IMR-90 (cell line): ENCODE measurements around the gene GCSH. TPM values are rescaled to one million over a fixed set of nuclear protein-coding genes. Genes with fewer than 3 reads are reported as not detected.

ENCODE experiments used
- ATAC-seq: fragments of 200-7000 bp; cut with Tn5 transposase; 2 replicates; pipeline ENCODE4 v1.9.1; 2020; ENCODE audit warnings: low read depth, mild to moderate bottlenecking, moderate library complexity
- BruUV-seq: library from RNA; stranded (reverse); fragments of 400-500 nt; replicated peaks from 2 replicates; lab custom pipeline; 2021; lab: Mats Ljungman, UMichigan
- CTCF ChIA-PET: fragments of 300-600 bp; formaldehyde crosslinking; extraction: SDS; loops from one replicate; lab custom pipeline; 2021; ENCODE audit warnings: antibody characterized with exemption; lab: Yijun Ruan, JAX
- POLR2A ChIA-PET: fragments of 300-600 bp; sonication (Branson Sonifier 250); formaldehyde crosslinking; loops from one replicate; lab custom pipeline; 2022; ENCODE audit warnings: antibody characterized with exemption; ENCODE audit not compliant: unreplicated experiment; lab: Charles Lee
- DNase-seq: peaks from one replicate; pipeline ENCODE4 v3.0.0; 2013
- H2AFZ ChIP-seq: replicated peaks from 2 replicates; pipeline ENCODE3; 2013; ENCODE audit warnings: low read length, mild to moderate bottlenecking; ENCODE audit not compliant: poor library complexity
- H2AK5ac ChIP-seq: 2 replicates; pipeline ENCODE4 v1.6.1; 2013; ENCODE audit warnings: low read depth, low read length, inconsistent platforms
- H2AK9ac ChIP-seq: replicated peaks from 2 replicates; pipeline ENCODE3; 2013; ENCODE audit warnings: mild to moderate bottlenecking, low read depth, low read length, moderate library complexity; ENCODE audit not compliant: poor library complexity
- H2BK120ac ChIP-seq: 2 replicates; pipeline ENCODE4 v1.6.1; 2013; ENCODE audit warnings: low read depth, low read length, inconsistent platforms
- H2BK15ac ChIP-seq: 3 replicates; pipeline ENCODE4 v1.6.1; 2013; ENCODE audit warnings: low read depth, low read length, inconsistent platforms
- H2BK20ac ChIP-seq: 2 replicates; pipeline ENCODE4 v1.6.1; 2013; ENCODE audit warnings: low read depth, mild to moderate bottlenecking, inconsistent platforms, low read length, moderate library complexity
- H2BK5ac ChIP-seq: 2 replicates; pipeline ENCODE4 v1.6.1; 2013; ENCODE audit warnings: mild to moderate bottlenecking, low read depth, low read length, inconsistent platforms; ENCODE audit not compliant: poor library complexity, severe bottlenecking
- H3K14ac ChIP-seq: replicated peaks from 2 replicates; pipeline ENCODE4 v1.6.1; 2013; ENCODE audit warnings: low read depth, low read length, inconsistent platforms
- H3K18ac ChIP-seq: 2 replicates; pipeline ENCODE4 v1.6.1; 2013; ENCODE audit warnings: low read depth, low read length, control low read depth
- H3K23ac ChIP-seq: 2 replicates; pipeline ENCODE4 v1.6.1; 2013; ENCODE audit warnings: low read depth, low read length, inconsistent platforms
- H3K27ac ChIP-seq: 2 replicates; pipeline ENCODE4 v1.5.1; 2013; ENCODE audit warnings: mild to moderate bottlenecking, control low read depth, low read length; ENCODE audit not compliant: insufficient read depth
- H3K27me3 ChIP-seq: 2 replicates; pipeline ENCODE4 v1.6.1; 2013; ENCODE audit warnings: low read length; ENCODE audit not compliant: control insufficient read depth, insufficient read depth
- H3K36me3 ChIP-seq: 2 replicates; pipeline ENCODE4 v1.6.1; 2013; ENCODE audit warnings: low read length, mixed read lengths; ENCODE audit not compliant: control insufficient read depth, insufficient read depth
- H3K4ac ChIP-seq: 2 replicates; pipeline ENCODE4 v1.6.1; 2013; ENCODE audit warnings: low read depth, low read length, inconsistent platforms
- H3K4me1 ChIP-seq: 2 replicates; pipeline ENCODE4 v1.6.1; 2013; ENCODE audit warnings: low read length, mixed read lengths; ENCODE audit not compliant: control insufficient read depth, insufficient read depth
- H3K4me2 ChIP-seq: 2 replicates; pipeline ENCODE4 v1.6.1; 2013; ENCODE audit warnings: low read depth, mild to moderate bottlenecking, control low read depth, low read length, moderate library complexity
- H3K4me3 ChIP-seq: 2 replicates; pipeline ENCODE4 v1.5.1; 2013; ENCODE audit warnings: low read depth, mild to moderate bottlenecking, control low read depth, low read length, moderate library complexity; ENCODE audit not compliant: insufficient read depth
- H3K56ac ChIP-seq: 2 replicates; pipeline ENCODE4 v1.6.1; 2013; ENCODE audit warnings: low read length, inconsistent platforms; ENCODE audit not compliant: insufficient read depth; ENCODE audit errors: extremely low read depth
- H3K79me1 ChIP-seq, 2 experiments: 2 replicates each; pipeline ENCODE4 v1.6.1; 2013; ENCODE audit warnings: low read length in 2 of 2, inconsistent platforms in 1 of 2, low read depth in 1 of 2
- H3K9ac ChIP-seq: 2 replicates; pipeline ENCODE4 v1.6.1; 2013; ENCODE audit warnings: low read depth, low read length, control low read depth
- H3K9me1 ChIP-seq: 2 replicates; pipeline ENCODE4 v1.6.1; 2013; ENCODE audit warnings: low read length, inconsistent platforms; ENCODE audit not compliant: insufficient read depth
- H3K9me3 ChIP-seq: 2 replicates; pipeline ENCODE4 v1.6.1; 2013; ENCODE audit warnings: low read length; ENCODE audit not compliant: control insufficient read depth, insufficient read depth
- H4K20me1 ChIP-seq: 2 replicates; pipeline ENCODE4 v1.6.1; 2013; ENCODE audit warnings: low read length, inconsistent platforms; ENCODE audit not compliant: insufficient read depth
- H4K5ac ChIP-seq: 2 replicates; pipeline ENCODE4 v1.6.1; 2013; ENCODE audit warnings: mild to moderate bottlenecking, low read depth, low read length, control low read depth
- H4K8ac ChIP-seq, 2 experiments: 2 replicates each; pipeline ENCODE4 v1.6.1; 2013; ENCODE audit warnings: low read depth in 2 of 2, low read length in 2 of 2, control low read depth in 1 of 2, inconsistent platforms in 1 of 2
- H4K91ac ChIP-seq: 2 replicates; pipeline ENCODE4 v1.6.1; 2013; ENCODE audit warnings: low read depth, low read length, inconsistent platforms; ENCODE audit not compliant: insufficient read depth
- BHLHE40 ChIP-seq: fragments of 150-350 bp; IDR thresholded peaks from 2 replicates; pipeline ENCODE4 v1.6.1; 2016; ENCODE audit warnings: mild to moderate bottlenecking, low read depth, low read length
- CEBPB ChIP-seq: IDR thresholded peaks from 2 replicates; pipeline ENCODE4 v1.6.1; 2012; ENCODE audit warnings: low read depth, low read length, improper control_type of control experiment
- CHD1 ChIP-seq: IDR thresholded peaks from 2 replicates; pipeline ENCODE4 v1.6.1; 2012; ENCODE audit warnings: low read depth, low read length, improper control_type of control experiment
- FOS ChIP-seq: fragments of 150-350 bp; IDR thresholded peaks from 2 replicates; pipeline ENCODE4 v1.6.1; 2016; ENCODE audit warnings: low read depth, low read length
- MAFK ChIP-seq: IDR thresholded peaks from 2 replicates; pipeline ENCODE4 v1.6.1; 2012; ENCODE audit warnings: low read depth, low read length, improper control_type of control experiment
- MAZ ChIP-seq: IDR thresholded peaks from 2 replicates; pipeline ENCODE4 v1.6.1; 2012; ENCODE audit warnings: low read depth, mild to moderate bottlenecking, low read length, improper control_type of control experiment, moderate library complexity, borderline replicate concordance
- MXI1 ChIP-seq: IDR thresholded peaks from 2 replicates; pipeline ENCODE4 v1.6.1; 2012; ENCODE audit warnings: low read depth, mild to moderate bottlenecking, low read length, moderate library complexity, borderline replicate concordance
- NFE2L2 ChIP-seq: fragments of 150-350 bp; IDR thresholded peaks from 2 replicates; pipeline ENCODE4 v1.6.1; 2016; ENCODE audit warnings: low read depth, mild to moderate bottlenecking, low read length
- POLR2A ChIP-seq: IDR thresholded peaks from 2 replicates; pipeline ENCODE4 v1.6.1; 2012; ENCODE audit warnings: mild to moderate bottlenecking, low read depth, low read length
- RAD21 ChIP-seq: IDR thresholded peaks from 2 replicates; pipeline ENCODE4 v1.6.1; 2012; ENCODE audit warnings: low read length, improper control_type of control experiment
- RCOR1 ChIP-seq: IDR thresholded peaks from 2 replicates; pipeline ENCODE4 v1.6.1; 2012; ENCODE audit warnings: mild to moderate bottlenecking, low read length, improper control_type of control experiment; ENCODE audit not compliant: insufficient replicate concordance
- RFX5 ChIP-seq: IDR thresholded peaks from 2 replicates; pipeline ENCODE4 v1.8.0; 2012; ENCODE audit warnings: low read depth, mild to moderate bottlenecking, low read length, moderate library complexity
- SMC3 ChIP-seq: fragments of 150-350 bp; IDR thresholded peaks from 2 replicates; pipeline ENCODE4 v1.6.1; 2016; ENCODE audit warnings: low read depth, mild to moderate bottlenecking, antibody characterized with exemption, low read length, moderate library complexity
- WGBS, 2 experiments: methylation state at CpG; one replicate each; pipeline versions ENCODE4 v1.1.5 to v1.1.7; 2013; ENCODE audit warnings: missing lambda C conversion rate in 2 of 2; ENCODE audit not compliant: insufficient read length in 1 of 2; ENCODE audit errors: extremely low coverage in 2 of 2; 5-methylcytosine and 5-hydroxymethylcytosine counted together
- dilution Hi-C: fragments of 300-500 bp; cut with HindIII; formaldehyde crosslinking; loops from one replicate; pipeline ENCODE4 v1.14.3; 2018; ENCODE audit warnings: low sequenced_read_pairs; ENCODE audit not compliant: unreplicated experiment
- in situ Hi-C: fragments of 300-500 bp; cut with MboI; formaldehyde crosslinking; loops from 3 replicates; pipeline ENCODE4 v1.14.3; 2019; ENCODE audit warnings: low sequenced_read_pairs, inconsistent platforms, mixed read lengths
- intact Hi-C: fragments of 100-400 bp; cut with micrococcal nuclease; formaldehyde crosslinking; loops from 2 replicates; pipeline ENCODE4 v1.10.0; 2022
- polyA plus RNA-seq, 3 experiments: library from polyadenylated mRNA; depleted of rRNA; stranded (reverse); fragments of >200 nt; gene quantifications; 2 replicates each; pipeline ENCODE4 v1.2.3, GENCODE V29; 2012; ENCODE audit warnings: low replicate concordance in 1 of 3
- total RNA-seq: library from RNA; depleted of rRNA; stranded (reverse); fragments of >200 nt; gene quantifications from 2 replicates; pipeline ENCODE4 v1.2.3, GENCODE V29; 2012
- TF ChIP-seq, protein P1 (sequence below): fragments of 150-350 bp; IDR thresholded peaks from 2 replicates; pipeline ENCODE4 v1.6.1; 2017; ENCODE audit warnings: mild to moderate bottlenecking, antibody characterized with exemption, low read length, low read depth
- TF ChIP-seq, protein P2 (sequence below): conservative IDR thresholded peaks from 2 replicates; pipeline ENCODE4 v1.5.1; 2012; ENCODE audit warnings: mild to moderate bottlenecking, low read depth, low read length, improper control_type of control experiment
- TF ChIP-seq, protein P3 (sequence below): fragments of 150-350 bp; IDR thresholded peaks from 2 replicates; pipeline ENCODE4 v1.6.1; 2016; ENCODE audit warnings: low read depth, mild to moderate bottlenecking, low read length, moderate library complexity, borderline replicate concordance

Gene GCSH
- total and polyA plus RNA-seq, 2 of the 4 experiments (the other 2 are of a cell fraction), result 9.3 to 21.2 TPM

DNA sequence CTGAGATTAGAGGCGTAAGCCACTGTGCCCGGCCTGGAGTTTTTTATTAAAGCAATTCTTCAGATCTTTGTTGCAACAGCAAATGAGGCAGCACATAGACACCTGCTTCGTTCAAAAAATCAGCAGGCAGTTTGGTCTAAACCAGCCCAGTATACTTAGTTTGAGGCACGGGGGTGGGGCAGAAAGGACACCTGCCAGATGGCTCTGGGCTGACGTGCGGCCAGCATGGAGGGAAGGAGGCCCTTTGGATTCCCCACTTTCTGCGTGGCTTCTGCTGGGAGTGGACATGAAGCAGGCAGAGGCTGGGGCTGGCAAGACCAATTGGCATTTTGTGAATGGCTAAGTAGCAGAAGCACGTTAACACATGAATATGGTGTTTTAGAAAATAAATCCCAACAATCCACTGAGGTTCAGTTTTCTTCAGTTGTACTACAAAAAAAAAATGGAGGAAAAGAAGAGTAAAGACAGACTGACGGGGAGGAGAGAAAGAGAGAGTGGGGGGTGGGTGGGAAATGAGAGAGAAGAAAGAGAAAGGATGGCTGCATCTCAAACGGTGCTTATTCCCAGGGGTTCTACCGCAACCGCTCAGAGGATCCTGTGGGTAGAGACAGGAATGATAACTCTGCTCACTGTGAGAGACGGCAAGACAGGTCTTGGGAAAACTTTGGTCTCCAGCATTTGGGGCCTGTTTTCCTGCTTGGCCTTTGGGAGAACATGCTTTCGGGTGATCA, 35.5 kb downstream of the GCSH start:
- in situ Hi-C loops (no loop called here), intact Hi-C loops (no loop called here), dilution Hi-C loops (no loop called here)
- POLR2A ChIA-PET, result no interaction called here
- DNase-seq (no peak), ATAC-seq (no peak)
- Histone ChIP-seq H3K36me3 (no peaks in the 10 kb centered on the region), H2BK5ac (no peak overlapping the region), H3K27me3 (no peaks in the 10 kb centered on the region), H4K91ac (no peak overlapping the region), H3K4ac (no peak overlapping the region), H4K5ac (no peak overlapping the region), H3K56ac (no peak overlapping the region), H4K20me1 (no peaks in the 10 kb centered on the region), H2BK120ac (no peak overlapping the region), H4K8ac (no peak overlapping the region), H3K23ac (no peak overlapping the region), H3K27ac (no peak overlapping the region), H2BK20ac (no peak overlapping the region), H3K14ac (no peak overlapping the region), H2BK15ac (no peak overlapping the region), H3K4me2 (no peak overlapping the region), H3K4me3 (no peak overlapping the region), H3K9ac (no peak overlapping the region), H3K79me1 (no peaks in the 10 kb centered on the region), H3K4me1 (no peaks in the 10 kb centered on the region), H3K9me1 (no peaks in the 10 kb centered on the region), H2AFZ (no peak overlapping the region), H2AK9ac (no peak overlapping the region), H3K18ac (no peak overlapping the region), H3K9me3 (no peaks in the 10 kb centered on the region), H2AK5ac (no peak overlapping the region)
- 72 to 100% methylated on average over 1 to 4 of the region's 14 CpGs for WGBS, 2 experiments
- CTCF ChIA-PET, result no interaction called here
- BruUV-seq, result no TSS peak
- no peak for TF ChIP-seq SMC3
- no peak for TF ChIP-seq MXI1
- TF ChIP-seq, protein P1, sequence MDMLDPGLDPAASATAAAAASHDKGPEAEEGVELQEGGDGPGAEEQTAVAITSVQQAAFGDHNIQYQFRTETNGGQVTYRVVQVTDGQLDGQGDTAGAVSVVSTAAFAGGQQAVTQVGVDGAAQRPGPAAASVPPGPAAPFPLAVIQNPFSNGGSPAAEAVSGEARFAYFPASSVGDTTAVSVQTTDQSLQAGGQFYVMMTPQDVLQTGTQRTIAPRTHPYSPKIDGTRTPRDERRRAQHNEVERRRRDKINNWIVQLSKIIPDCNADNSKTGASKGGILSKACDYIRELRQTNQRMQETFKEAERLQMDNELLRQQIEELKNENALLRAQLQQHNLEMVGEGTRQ, result no peak
- no peak for TF ChIP-seq RFX5
- TF ChIP-seq CEBPB, result no peak
- TF ChIP-seq, protein P2, sequence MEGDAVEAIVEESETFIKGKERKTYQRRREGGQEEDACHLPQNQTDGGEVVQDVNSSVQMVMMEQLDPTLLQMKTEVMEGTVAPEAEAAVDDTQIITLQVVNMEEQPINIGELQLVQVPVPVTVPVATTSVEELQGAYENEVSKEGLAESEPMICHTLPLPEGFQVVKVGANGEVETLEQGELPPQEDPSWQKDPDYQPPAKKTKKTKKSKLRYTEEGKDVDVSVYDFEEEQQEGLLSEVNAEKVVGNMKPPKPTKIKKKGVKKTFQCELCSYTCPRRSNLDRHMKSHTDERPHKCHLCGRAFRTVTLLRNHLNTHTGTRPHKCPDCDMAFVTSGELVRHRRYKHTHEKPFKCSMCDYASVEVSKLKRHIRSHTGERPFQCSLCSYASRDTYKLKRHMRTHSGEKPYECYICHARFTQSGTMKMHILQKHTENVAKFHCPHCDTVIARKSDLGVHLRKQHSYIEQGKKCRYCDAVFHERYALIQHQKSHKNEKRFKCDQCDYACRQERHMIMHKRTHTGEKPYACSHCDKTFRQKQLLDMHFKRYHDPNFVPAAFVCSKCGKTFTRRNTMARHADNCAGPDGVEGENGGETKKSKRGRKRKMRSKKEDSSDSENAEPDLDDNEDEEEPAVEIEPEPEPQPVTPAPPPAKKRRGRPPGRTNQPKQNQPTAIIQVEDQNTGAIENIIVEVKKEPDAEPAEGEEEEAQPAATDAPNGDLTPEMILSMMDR, result no peak
- no peak for TF ChIP-seq MAZ
- TF ChIP-seq FOS, result no peak
- TF ChIP-seq RAD21, result no peak
- TF ChIP-seq POLR2A, result no peak
- no peak for TF ChIP-seq MAFK
- no peak for TF ChIP-seq BHLHE40
- no peak for TF ChIP-seq CHD1
- no peak for TF ChIP-seq RCOR1
- no peak for TF ChIP-seq NFE2L2
- TF ChIP-seq, protein P3, sequence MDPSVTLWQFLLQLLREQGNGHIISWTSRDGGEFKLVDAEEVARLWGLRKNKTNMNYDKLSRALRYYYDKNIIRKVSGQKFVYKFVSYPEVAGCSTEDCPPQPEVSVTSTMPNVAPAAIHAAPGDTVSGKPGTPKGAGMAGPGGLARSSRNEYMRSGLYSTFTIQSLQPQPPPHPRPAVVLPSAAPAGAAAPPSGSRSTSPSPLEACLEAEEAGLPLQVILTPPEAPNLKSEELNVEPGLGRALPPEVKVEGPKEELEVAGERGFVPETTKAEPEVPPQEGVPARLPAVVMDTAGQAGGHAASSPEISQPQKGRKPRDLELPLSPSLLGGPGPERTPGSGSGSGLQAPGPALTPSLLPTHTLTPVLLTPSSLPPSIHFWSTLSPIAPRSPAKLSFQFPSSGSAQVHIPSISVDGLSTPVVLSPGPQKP, result no peak
